GM21717 (cell line): ENCODE measurements around the gene PANK1.
"Not testable (repeated sequence)": the region's sequence is repeated elsewhere in the genome, so short reads cannot be mapped to it uniquely, and the experiment has no call there.

ENCODE experiments used
- ATAC-seq: cut with Tn5 transposase; IDR thresholded peaks from one replicate; pipeline ENCODE4 v1.9.1; 2021; ENCODE audit warnings: mild to moderate bottlenecking, moderate library complexity; ENCODE audit not compliant: unreplicated experiment

Gene PANK1

GRCh38 chr10:89622151-89622550, 22.9 kb downstream of the PANK1 start:
- ATAC-seq, result no peak

- no peak for ATAC-seq
Measured at GRCh38 chr10:89621438-89621837, 23.6 kb downstream of the PANK1 start.

- ATAC-seq, result not testable (repeated sequence)
Measured at GRCh38 chr10:89620296-89620695, 24.7 kb downstream of the PANK1 start.

- ATAC-seq, result no peak
Measured at GRCh38 chr10:89615824-89616223, 29.2 kb downstream of the PANK1 start.

- ATAC-seq, result no peak
Measured at GRCh38 chr10:89615112-89615511, 29.9 kb downstream of the PANK1 start.

GRCh38 chr10:89613582-89613981, 31.5 kb downstream of the PANK1 start:
- ATAC-seq, result no peak

- no peak for ATAC-seq
Measured at GRCh38 chr10:89611282-89611681, 33.8 kb downstream of the PANK1 start.

- peak; percentile 90 for ATAC-seq
Measured at GRCh38 chr10:89609833-89610346, 35.2 kb downstream of the PANK1 start.

GRCh38 chr10:89604200-89604599, 40.8 kb downstream of the PANK1 start:
- no peak for ATAC-seq

- ATAC-seq, result no peak
Measured at GRCh38 chr10:89602919-89603318, 42.1 kb downstream of the PANK1 start.

- no peak for ATAC-seq
Measured at GRCh38 chr10:89601728-89602361, 43.2 kb downstream of the PANK1 start.

GRCh38 chr10:89600041-89600440, 45.0 kb downstream of the PANK1 start:
- ATAC-seq, result no peak

GRCh38 chr10:89593043-89593442, 52.0 kb downstream of the PANK1 start:
- no peak for ATAC-seq

- no peak for ATAC-seq
Measured at GRCh38 chr10:89592539-89592938, 52.5 kb downstream of the PANK1 start.

- no peak for ATAC-seq
Measured at GRCh38 chr10:89591796-89592271, 53.2 kb downstream of the PANK1 start.

- no peak for ATAC-seq
Measured at GRCh38 chr10:89591111-89591795, 53.8 kb downstream of the PANK1 start.

- no peak for ATAC-seq
Measured at GRCh38 chr10:89590326-89590725, 54.7 kb downstream of the PANK1 start.

GRCh38 chr10:89589101-89589720, 55.8 kb downstream of the PANK1 start:
- ATAC-seq, result no peak

- no peak for ATAC-seq
Measured at GRCh38 chr10:89588671-89589070, 56.4 kb downstream of the PANK1 start.

GRCh38 chr10:89582022-89582421, 63.0 kb downstream of the PANK1 start:
- ATAC-seq, result no peak

GRCh38 chr10:89580243-89580642, 64.8 kb downstream of the PANK1 start:
- ATAC-seq, result no peak

- ATAC-seq, result no peak
Measured at GRCh38 chr10:89576696-89577095, 68.3 kb downstream of the PANK1 start.
